Endothelial cell of umbilical vein (primary cell): ENCODE results near the gene TBC1D10B.

Experiments used
- EZH2 ChIP-seq: IDR thresholded peaks from 2 replicates; pipeline ENCODE4 v1.6.1; 2012; ENCODE audit warnings: borderline replicate concordance, low read depth, mild to moderate bottlenecking, moderate library complexity, low read length, inconsistent platforms; ENCODE audit not compliant: severe bottlenecking
- FOS ChIP-seq: IDR thresholded peaks from 2 replicates; pipeline ENCODE4 v1.6.1; 2011; ENCODE audit warnings: mild to moderate bottlenecking, low read length, moderate library complexity, borderline replicate concordance; ENCODE audit not compliant: insufficient read depth
- GATA2 ChIP-seq: IDR thresholded peaks from 2 replicates; pipeline ENCODE4 v1.7.0; 2011; ENCODE audit warnings: low read depth, mild to moderate bottlenecking, moderate library complexity, mixed read lengths, low read length; ENCODE audit not compliant: insufficient read length, insufficient read depth
- JUN ChIP-seq: IDR thresholded peaks from 2 replicates; pipeline ENCODE4 v1.6.1; 2011; ENCODE audit warnings: borderline replicate concordance, low read depth; ENCODE audit not compliant: insufficient read length, insufficient read depth
- POLR2A ChIP-seq: IDR thresholded peaks from 2 replicates; pipeline ENCODE4 v1.6.1; 2012; ENCODE audit warnings: low read depth, mild to moderate bottlenecking, control low read depth, low read length
- POLR2AphosphoS5 ChIP-seq: IDR thresholded peaks from 2 replicates; pipeline ENCODE4 v1.6.1; 2012; ENCODE audit warnings: low read depth, mild to moderate bottlenecking, control low read depth, low read length, moderate library complexity; ENCODE audit not compliant: insufficient read depth
- TF ChIP-seq, protein P1 (sequence below), 2 donors: IDR thresholded peaks; 1 replicate in 1 of 2; 2 replicates in 1 of 2; pipeline ENCODE4 v1.5.1; 2011; ENCODE audit warnings: low read length in 2 of 2, mild to moderate bottlenecking in 2 of 2, moderate library complexity in 2 of 2, control low read depth in 1 of 2, inconsistent platforms in 1 of 2, low read depth in 1 of 2; ENCODE audit not compliant: insufficient read depth in 1 of 2; ENCODE audit errors: extremely low read depth in 1 of 2

DNA sequence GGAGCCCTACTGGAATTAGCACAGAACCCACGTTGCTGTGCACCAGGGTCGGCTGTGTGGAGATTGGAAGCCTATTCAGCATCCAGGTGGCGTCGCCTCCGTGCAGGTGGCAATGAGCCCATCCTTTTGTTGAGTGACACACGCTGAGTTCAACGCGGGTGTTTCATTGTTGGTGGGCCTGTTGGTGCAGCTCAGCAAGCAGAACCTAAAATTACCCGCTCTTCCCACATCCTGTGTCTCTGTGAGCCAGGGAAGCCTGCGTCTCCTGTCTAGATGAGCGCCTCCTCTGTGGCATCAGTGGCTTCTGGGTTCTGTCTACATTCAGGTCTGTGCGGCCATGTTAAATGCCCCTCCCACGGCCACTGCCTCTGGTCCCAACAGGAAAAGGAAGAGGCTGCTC is 29.7 kb downstream of the TBC1D10B start:
- TF ChIP-seq, protein P1, sequence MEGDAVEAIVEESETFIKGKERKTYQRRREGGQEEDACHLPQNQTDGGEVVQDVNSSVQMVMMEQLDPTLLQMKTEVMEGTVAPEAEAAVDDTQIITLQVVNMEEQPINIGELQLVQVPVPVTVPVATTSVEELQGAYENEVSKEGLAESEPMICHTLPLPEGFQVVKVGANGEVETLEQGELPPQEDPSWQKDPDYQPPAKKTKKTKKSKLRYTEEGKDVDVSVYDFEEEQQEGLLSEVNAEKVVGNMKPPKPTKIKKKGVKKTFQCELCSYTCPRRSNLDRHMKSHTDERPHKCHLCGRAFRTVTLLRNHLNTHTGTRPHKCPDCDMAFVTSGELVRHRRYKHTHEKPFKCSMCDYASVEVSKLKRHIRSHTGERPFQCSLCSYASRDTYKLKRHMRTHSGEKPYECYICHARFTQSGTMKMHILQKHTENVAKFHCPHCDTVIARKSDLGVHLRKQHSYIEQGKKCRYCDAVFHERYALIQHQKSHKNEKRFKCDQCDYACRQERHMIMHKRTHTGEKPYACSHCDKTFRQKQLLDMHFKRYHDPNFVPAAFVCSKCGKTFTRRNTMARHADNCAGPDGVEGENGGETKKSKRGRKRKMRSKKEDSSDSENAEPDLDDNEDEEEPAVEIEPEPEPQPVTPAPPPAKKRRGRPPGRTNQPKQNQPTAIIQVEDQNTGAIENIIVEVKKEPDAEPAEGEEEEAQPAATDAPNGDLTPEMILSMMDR (IDR thresholded peaks at IDR 0.05; ENCODE audit: extremely low read depth in 1 of 2, insufficient read depth in 1 of 2, low read depth in 1 of 2, low read length in 2 of 2): no peak
- TF ChIP-seq FOS: no peak
- TF ChIP-seq POLR2AphosphoS5: no peak
- TF ChIP-seq EZH2: no peak
- TF ChIP-seq POLR2A: no peak
- no peak for TF ChIP-seq JUN
- no peak for TF ChIP-seq GATA2
